ENCODE results near the gene C4BPA.

DNA sequence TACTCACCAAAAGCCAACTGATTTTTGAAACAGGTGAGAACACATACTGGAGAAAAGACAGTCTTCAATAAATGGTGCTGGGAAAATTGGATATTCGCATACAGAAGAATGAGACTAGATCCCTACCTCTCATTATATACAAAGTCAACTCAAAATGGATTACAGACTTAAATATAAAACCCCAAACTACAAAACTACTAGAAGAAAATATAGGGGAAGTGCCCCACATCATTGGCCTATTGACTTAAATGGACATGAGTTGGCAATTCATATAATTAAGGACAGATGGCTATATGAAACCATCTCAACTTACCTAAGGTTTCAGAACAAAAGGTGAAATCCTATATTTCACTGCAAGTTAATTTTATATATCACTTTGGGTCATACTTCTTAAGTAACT is 60.1 kb downstream of the C4BPA start:
- TF ChIP-seq FOXJ3 (CRISPR knock-in tag; IDR thresholded peaks at IDR 0.05) (no peak), CHD2 (IDR thresholded peaks at IDR 0.05; ENCODE audit: low read length, partially characterized antibody) (no peak), RXRA (IDR thresholded peaks at IDR 0.05; ENCODE audit: borderline replicate concordance, low read depth) (no peak), NFIC (IDR thresholded peaks at IDR 0.05; ENCODE audit: borderline replicate concordance) (no peak), TCF12 (IDR thresholded peaks at IDR 0.05) (no peak), POLR2AphosphoS5 (IDR thresholded peaks at IDR 0.05; ENCODE audit: low read depth, low read length) (no peak)
- TF ChIP-seq, protein P1, sequence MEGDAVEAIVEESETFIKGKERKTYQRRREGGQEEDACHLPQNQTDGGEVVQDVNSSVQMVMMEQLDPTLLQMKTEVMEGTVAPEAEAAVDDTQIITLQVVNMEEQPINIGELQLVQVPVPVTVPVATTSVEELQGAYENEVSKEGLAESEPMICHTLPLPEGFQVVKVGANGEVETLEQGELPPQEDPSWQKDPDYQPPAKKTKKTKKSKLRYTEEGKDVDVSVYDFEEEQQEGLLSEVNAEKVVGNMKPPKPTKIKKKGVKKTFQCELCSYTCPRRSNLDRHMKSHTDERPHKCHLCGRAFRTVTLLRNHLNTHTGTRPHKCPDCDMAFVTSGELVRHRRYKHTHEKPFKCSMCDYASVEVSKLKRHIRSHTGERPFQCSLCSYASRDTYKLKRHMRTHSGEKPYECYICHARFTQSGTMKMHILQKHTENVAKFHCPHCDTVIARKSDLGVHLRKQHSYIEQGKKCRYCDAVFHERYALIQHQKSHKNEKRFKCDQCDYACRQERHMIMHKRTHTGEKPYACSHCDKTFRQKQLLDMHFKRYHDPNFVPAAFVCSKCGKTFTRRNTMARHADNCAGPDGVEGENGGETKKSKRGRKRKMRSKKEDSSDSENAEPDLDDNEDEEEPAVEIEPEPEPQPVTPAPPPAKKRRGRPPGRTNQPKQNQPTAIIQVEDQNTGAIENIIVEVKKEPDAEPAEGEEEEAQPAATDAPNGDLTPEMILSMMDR (IDR thresholded peaks at IDR 0.05), result no peak
- TF ChIP-seq, protein P2, sequence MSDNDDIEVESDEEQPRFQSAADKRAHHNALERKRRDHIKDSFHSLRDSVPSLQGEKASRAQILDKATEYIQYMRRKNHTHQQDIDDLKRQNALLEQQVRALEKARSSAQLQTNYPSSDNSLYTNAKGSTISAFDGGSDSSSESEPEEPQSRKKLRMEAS (IDR thresholded peaks at IDR 0.05; ENCODE audit: low read depth), result no peak
